Measurements from ENCODE around the gene PLCB3.

Gene PLCB3

DNA sequence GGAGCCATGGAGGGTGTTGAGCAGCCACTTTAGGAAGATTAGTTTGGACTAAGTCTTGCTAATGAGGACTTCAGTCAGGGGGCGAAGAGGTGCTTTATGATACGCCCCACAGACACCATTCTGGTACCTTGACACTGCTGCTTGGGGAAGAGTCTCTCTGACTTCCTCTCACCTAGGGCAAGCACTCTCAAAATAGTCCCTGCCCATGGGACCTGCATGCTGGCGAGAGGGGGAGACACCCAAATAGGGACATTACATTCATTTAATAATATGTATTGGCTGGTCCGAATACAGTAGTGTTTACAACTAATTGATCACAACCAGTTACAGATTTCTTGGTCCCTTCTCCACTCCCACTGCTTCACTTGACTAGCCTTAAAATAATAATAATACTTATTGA lies 44.4 kb downstream of the PLCB3 start:
- TF ChIP-seq, protein P1, sequence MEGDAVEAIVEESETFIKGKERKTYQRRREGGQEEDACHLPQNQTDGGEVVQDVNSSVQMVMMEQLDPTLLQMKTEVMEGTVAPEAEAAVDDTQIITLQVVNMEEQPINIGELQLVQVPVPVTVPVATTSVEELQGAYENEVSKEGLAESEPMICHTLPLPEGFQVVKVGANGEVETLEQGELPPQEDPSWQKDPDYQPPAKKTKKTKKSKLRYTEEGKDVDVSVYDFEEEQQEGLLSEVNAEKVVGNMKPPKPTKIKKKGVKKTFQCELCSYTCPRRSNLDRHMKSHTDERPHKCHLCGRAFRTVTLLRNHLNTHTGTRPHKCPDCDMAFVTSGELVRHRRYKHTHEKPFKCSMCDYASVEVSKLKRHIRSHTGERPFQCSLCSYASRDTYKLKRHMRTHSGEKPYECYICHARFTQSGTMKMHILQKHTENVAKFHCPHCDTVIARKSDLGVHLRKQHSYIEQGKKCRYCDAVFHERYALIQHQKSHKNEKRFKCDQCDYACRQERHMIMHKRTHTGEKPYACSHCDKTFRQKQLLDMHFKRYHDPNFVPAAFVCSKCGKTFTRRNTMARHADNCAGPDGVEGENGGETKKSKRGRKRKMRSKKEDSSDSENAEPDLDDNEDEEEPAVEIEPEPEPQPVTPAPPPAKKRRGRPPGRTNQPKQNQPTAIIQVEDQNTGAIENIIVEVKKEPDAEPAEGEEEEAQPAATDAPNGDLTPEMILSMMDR (IDR thresholded peaks at IDR 0.05): no peak

DNA sequence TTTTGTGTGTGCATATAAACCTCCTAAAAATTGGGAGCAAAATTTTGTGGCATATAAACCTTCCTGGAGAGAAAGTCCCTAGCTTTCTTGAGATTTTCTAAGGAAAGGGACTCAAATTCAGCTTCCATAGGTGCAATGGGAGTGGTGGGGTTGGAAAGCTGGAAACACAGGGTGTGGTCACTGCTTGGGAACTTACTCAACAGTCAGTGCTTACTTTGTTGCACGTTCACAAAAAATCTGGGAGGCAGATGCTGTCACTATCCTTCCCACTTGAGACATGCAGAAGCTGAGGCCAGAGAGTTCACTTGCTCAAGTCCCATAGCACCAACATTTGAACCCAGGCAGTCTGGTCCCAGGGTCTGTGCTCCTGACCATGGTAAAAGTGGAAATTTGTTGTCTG lies 44.9 kb downstream of the PLCB3 start:
- TF ChIP-seq, protein P1 (IDR thresholded peaks at IDR 0.05): no peak

DNA sequence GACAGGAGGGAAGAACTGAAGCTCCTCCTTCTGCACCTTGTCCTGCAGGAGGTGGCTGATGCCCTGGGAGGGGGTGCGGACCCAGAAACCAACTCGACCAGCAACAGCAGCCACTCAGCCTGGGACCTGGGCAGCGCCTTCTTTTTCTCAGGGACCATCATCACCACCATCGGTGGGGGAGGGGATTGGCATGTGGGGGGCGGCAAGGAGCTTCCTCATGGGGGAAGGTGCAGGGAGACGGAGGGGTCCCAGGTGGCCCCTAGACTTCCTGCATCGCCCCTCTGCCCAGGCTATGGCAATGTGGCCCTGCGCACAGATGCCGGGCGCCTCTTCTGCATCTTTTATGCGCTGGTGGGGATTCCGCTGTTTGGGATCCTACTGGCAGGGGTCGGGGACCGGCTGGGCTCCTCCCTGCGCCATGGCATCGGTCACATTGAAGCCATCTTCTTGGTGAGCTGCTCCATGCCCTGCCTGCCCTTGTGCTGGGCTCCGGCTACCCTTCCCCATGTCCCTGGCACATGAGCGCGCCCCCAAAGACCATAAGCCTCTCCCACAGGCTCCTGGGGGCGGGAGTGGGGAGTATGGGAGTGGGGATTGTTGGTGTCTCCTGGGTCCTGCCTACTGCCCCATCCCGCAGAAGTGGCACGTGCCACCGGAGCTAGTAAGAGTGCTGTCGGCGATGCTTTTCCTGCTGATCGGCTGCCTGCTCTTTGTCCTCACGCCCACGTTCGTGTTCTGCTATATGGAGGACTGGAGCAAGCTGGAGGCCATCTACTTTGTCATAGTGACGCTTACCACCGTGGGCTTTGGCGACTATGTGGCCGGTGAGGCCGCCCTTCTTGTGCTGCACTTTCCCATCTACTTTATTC lies 45.7 kb downstream of the PLCB3 start:
- TF ChIP-seq, protein P1 (IDR thresholded peaks at IDR 0.05): no peak

DNA sequence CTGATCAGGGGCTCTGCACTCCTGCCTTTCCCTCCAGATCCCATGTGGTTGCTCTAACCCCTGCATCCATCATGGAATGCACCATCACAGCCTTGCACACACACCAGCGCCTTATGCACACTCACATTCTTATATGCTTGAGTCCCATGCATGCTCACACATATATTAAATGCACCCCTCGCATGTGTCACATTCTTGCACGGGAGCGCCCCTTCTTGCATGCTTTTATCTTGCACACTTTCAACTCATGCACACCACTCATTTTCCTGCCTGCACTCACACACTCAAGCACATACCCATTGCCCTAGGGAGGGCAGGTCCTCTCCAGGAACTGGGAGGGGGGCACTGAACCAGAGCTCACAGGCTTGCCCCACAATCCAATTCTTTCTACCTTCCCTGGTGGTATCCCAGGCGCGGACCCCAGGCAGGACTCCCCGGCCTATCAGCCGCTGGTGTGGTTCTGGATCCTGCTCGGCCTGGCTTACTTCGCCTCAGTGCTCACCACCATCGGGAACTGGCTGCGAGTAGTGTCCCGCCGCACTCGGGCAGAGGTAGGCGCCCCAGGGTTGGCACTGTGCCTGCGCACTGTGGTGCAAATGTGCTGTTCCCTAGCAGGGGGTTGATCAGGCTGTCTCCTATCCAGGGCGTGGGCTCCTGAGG lies 46.5 kb downstream of the PLCB3 start:
- TF ChIP-seq, protein P1 (IDR thresholded peaks at IDR 0.05): no peak

DNA sequence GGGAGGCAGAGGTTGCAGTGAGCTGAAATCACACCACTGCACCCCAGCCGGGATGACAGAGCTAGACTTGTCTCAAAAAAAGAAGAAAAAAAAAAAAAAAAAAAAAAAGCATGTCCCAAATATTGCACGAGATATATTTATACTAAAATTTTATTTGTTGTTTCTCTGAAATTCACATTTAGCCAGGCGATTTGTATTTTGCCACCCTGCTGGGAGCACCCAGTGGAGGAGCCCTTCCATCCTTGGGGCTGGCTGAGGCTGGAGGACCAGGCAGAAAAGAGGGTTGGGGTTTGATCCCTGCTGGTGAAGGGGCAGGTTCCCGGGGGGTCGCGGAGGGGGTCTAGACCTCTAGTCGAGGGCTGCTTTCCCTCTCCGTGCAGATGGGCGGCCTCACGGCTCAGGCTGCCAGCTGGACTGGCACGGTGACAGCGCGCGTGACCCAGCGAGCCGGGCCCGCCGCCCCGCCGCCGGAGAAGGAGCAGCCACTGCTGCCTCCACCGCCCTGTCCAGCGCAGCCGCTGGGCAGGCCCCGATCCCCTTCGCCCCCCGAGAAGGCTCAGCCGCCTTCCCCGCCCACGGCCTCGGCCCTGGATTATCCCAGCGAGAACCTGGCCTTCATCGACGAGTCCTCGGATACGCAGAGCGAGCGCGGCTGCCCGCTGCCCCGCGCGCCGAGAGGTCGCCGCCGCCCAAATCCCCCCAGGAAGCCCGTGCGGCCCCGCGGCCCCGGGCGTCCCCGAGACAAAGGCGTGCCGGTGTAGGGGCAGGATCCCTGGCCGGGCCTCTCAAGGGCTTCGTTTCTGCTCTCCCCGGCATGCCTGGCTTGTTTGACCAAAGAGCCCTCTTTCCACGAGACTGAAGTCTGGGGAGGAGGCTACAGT lies 47.9 kb downstream of the PLCB3 start:
- TF ChIP-seq, protein P1 (IDR thresholded peaks at IDR 0.05): no peak

DNA sequence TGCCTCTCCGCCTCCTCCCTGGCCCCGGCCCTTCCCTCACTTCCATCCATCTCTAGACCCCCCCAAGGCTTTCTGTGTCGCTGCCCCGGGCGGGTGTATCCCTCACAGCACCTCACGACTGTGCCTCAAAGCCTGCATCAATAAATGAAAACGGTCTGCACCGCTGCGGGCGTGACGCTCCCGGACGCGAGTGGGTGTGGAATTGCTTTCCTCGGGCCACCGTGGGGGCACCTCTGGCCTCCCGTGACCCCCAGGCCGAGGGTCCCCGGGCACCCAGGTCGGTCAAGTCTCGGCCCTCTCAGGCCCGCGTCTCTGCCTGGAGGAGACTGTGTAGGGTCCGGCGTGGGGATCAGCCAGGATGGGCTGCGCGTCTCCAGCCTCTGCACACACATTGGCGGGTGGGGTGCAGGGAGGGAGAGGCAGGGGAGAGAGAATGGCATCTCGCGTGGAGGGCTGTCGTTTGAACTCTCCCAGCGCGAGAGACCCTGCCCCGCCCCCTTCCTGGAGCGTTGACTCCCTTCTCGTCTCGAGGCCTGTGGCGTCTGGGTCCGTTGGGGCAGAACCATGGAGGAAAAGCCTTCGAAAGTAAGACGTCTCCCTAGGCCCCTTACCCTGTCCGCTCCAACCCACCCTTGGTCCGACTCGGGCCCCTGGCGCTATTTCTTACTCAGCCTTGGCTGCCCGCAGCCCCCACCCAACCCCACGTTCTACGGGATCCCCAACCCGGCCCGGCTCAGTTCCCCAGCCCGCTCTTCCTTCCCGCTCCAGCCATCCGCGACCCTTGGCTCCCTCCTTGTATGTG lies 48.7 kb downstream of the PLCB3 start, which contains the start of gene CATSPERZ:
CATSPERZ (plus strand) TSS at position 512 of the 802 bp plus-strand sequence; CDS start at position 565, 53 bp downstream.
- TF ChIP-seq, protein P1 (IDR thresholded peaks at IDR 0.05): no peak
